Mesothelial cell of epicardium (in vitro differentiated cells): ENCODE measurements around the gene LIMS2. TPM values are rescaled to one million over a fixed set of nuclear protein-coding genes. Genes with fewer than 3 reads are reported as not detected.

ENCODE experiments used
- DNase-seq, 2 experiments: peaks; one replicate each; pipeline ENCODE4 v3.0.0; 2021; ENCODE audit warnings: low spot score in 2 of 2; ENCODE audit not compliant: unreplicated experiment in 2 of 2
- H3K27ac Mint-ChIP-seq: 2 replicates; pipeline ENCODE4 v1.8.0; 2021; ENCODE audit warnings: mixed read lengths
- H3K27me3 Mint-ChIP-seq: 2 replicates; pipeline ENCODE4 v1.8.0; 2021; ENCODE audit warnings: low read depth, mixed read lengths
- H3K36me3 Mint-ChIP-seq: 2 replicates; pipeline ENCODE4 v1.8.0; 2021; ENCODE audit warnings: mixed read lengths
- H3K4me1 Mint-ChIP-seq: 2 replicates; pipeline ENCODE4 v1.8.0; 2021; ENCODE audit warnings: mixed read lengths
- H3K4me3 Mint-ChIP-seq: 2 replicates; pipeline ENCODE4 v1.8.0; 2021; ENCODE audit warnings: mild to moderate bottlenecking, moderate library complexity, mixed read lengths
- H3K9me3 Mint-ChIP-seq: 2 replicates; pipeline ENCODE4 v1.8.0; 2021; ENCODE audit warnings: mixed read lengths
- CTCF ChIP-seq: fragments of 200-600 bp; sonication (generic); IDR thresholded peaks from one replicate; pipeline ENCODE4 v1.5.0; 2021; ENCODE audit warnings: antibody characterized with exemption; ENCODE audit not compliant: unreplicated experiment
- total RNA-seq: library from RNA; stranded (reverse); gene quantifications from 3 replicates; pipeline ENCODE4 v1.2.1, GENCODE V29; 2021

The LIMS2 gene
- total RNA-seq, 1 donor from 2014 or later: 11.9 TPM

GRCh38 chr2:127670957-127671290 lies 4.4 kb downstream of the LIMS2 start:
- no peak for DNase-seq
- H3K4me3 Mint-ChIP-seq: no peak overlapping the region
- no peaks in the 10 kb centered on the region for H3K36me3 Mint-ChIP-seq
- H3K4me1 Mint-ChIP-seq: peaks cover 7% of the 10 kb centered on the region
- peaks cover 13% of the 10 kb centered on the region for H3K9me3 Mint-ChIP-seq
- H3K27ac Mint-ChIP-seq: no peak overlapping the region
- no peak for TF ChIP-seq CTCF
- H3K27me3 Mint-ChIP-seq: peaks cover 55% of the 10 kb centered on the region

GRCh38 chr2:127670055-127670956 lies 5.0 kb downstream of the LIMS2 start:
- H3K4me1 Mint-ChIP-seq: peaks cover 4% of the 10 kb centered on the region
- H3K27me3 Mint-ChIP-seq: peaks cover 56% of the 10 kb centered on the region
- TF ChIP-seq CTCF: no peak
- no peaks in the 10 kb centered on the region for H3K36me3 Mint-ChIP-seq
- no peak for DNase-seq
- no peak overlapping the region for H3K27ac Mint-ChIP-seq
- peaks cover 13% of the 10 kb centered on the region for H3K9me3 Mint-ChIP-seq
- H3K4me3 Mint-ChIP-seq: no peak overlapping the region

- no peaks in the 10 kb centered on the region for H3K36me3 Mint-ChIP-seq
- H3K4me3 Mint-ChIP-seq: no peak overlapping the region
- H3K27me3 Mint-ChIP-seq: peaks cover 61% of the 10 kb centered on the region
- no peak overlapping the region for H3K27ac Mint-ChIP-seq
- peaks cover 13% of the 10 kb centered on the region for H3K9me3 Mint-ChIP-seq
- TF ChIP-seq CTCF: no peak
- H3K4me1 Mint-ChIP-seq: no peaks in the 10 kb centered on the region
- DNase-seq: no peak
Measured at GRCh38 chr2:127669056-127669455, 6.3 kb downstream of the LIMS2 start.

GRCh38 chr2:127665267-127665893 lies 9.9 kb downstream of the LIMS2 start:
- H3K9me3 Mint-ChIP-seq: peaks cover 13% of the 10 kb centered on the region
- TF ChIP-seq CTCF: no peak
- H3K27me3 Mint-ChIP-seq: peaks cover 50% of the 10 kb centered on the region
- no peak for DNase-seq
- no peak overlapping the region for H3K4me3 Mint-ChIP-seq
- H3K36me3 Mint-ChIP-seq: no peaks in the 10 kb centered on the region
- no peak overlapping the region for H3K27ac Mint-ChIP-seq
- peaks cover 4% of the 10 kb centered on the region for H3K4me1 Mint-ChIP-seq

- no peak for DNase-seq
- H3K4me3 Mint-ChIP-seq: peak overlapping the region; percentile 40
- peaks cover 48% of the 10 kb centered on the region for H3K27me3 Mint-ChIP-seq
- H3K9me3 Mint-ChIP-seq: peaks cover 8% of the 10 kb centered on the region
- no peak overlapping the region for H3K27ac Mint-ChIP-seq
- H3K4me1 Mint-ChIP-seq: peaks cover 4% of the 10 kb centered on the region
- no peak for TF ChIP-seq CTCF
- H3K36me3 Mint-ChIP-seq: no peaks in the 10 kb centered on the region
Measured at GRCh38 chr2:127664895-127665225, 10.5 kb downstream of the LIMS2 start.
